ENCODE results near the gene SORCS2. TPM values are rescaled to one million over a fixed set of nuclear protein-coding genes. Genes with fewer than 3 reads are reported as not detected.

SORCS2 gene
- total RNA-seq, 1 donor from 2014 or later = not detected

DNA sequence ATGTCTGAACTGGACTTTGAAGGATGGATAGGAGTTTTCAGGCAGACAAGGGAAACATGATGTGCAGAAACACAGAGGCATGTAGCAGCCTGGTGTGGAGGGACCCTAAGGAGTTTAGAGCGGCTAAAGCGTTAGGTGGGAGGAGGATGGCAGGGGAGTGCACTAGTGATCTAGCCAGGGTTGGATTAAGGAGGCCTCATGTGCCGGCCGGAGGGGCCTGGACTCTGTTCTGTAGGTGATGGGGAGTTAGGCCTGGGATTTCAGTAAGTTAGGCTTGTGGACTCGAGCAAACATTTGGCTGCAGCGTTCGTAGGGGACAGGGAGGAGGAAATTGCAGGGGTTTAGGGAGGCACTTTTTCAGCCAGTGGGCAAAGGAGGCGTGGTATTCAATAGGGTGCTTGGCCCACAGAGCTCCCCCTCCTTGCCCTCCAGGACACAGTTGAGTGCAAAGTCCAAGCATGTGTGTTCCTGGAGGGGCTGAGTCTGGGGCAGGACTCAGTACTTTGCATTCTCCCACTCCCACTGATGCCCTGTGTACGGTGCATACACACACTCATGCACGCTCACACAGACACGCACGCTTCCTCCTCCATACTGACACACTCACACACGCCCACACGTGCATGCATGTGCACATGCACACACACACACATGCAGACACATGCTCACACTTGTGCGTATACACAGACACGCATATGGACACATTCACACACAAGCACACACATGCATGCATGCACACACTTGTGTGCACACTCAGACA is 223.8 kb downstream of the SORCS2 start:
- ATAC-seq (ENCODE audit: low read depth) (no peak), DNase-seq (no peak)
- Mint-ChIP-seq H3K27ac (no peak overlapping the region), H3K4me1 (no peaks in the 10 kb centered on the region), H3K27me3 (peaks cover 3% of the 10 kb centered on the region), H3K36me3 (ENCODE audit: low read depth) (no peaks in the 10 kb centered on the region), H3K9me3 (peaks cover 3% of the 10 kb centered on the region), H3K4me3 (no peak overlapping the region)
- intact Hi-C loops (cut with micrococcal nuclease) = no loop called here
- ChIA-PET CTCF (no interaction called here), POLR2A (no interaction called here)
- TF ChIP-seq CTCF (IDR thresholded peaks at IDR 0.05) = no peak

DNA sequence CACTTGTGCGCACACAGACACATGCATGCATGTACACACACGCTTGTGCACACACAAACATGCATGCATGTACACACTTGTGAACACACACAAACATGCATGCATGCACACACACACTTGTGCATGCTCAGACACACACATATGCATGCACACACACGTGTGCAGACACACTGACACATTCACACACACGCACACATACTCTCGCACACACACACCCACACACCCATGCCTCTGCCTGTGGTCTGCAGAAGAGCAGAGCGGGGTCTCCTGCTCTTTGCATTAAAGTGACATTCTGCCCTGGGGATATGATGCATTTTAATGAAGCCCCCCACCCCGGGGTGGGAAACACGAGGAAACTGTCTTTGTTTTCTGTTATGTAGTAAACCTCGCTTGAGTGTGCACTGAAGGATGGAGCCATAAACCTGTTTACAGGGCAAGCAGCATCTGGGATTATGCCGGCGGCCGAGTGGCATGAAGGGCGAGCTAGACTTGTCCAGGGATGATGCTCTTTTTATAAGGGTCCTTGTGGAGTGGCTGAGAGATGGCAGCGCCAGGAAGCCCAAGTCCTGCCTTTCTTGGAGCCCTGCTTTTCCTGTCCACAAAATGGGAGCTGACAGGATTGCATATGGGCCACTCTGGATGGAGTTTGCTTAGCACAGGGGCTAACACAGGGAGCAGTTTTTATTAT is 224.6 kb downstream of the SORCS2 start:
- no peaks in the 10 kb centered on the region for H3K36me3 Mint-ChIP-seq (ENCODE audit: low read depth)
- ChIA-PET CTCF (no interaction called here), POLR2A (no interaction called here)
- H3K4me1 Mint-ChIP-seq = no peaks in the 10 kb centered on the region
- no peak for TF ChIP-seq CTCF (IDR thresholded peaks at IDR 0.05)
- no peak for DNase-seq
- peaks cover 3% of the 10 kb centered on the region for H3K27me3 Mint-ChIP-seq
- H3K9me3 Mint-ChIP-seq = peaks cover 3% of the 10 kb centered on the region
- H3K4me3 Mint-ChIP-seq = no peak overlapping the region
- ATAC-seq (ENCODE audit: low read depth) = no peak
- H3K27ac Mint-ChIP-seq = no peak overlapping the region
- intact Hi-C loops (cut with micrococcal nuclease) = no loop called here

- POLR2A ChIA-PET = no interaction called here
- peaks cover 3% of the 10 kb centered on the region for H3K27me3 Mint-ChIP-seq
- CTCF ChIA-PET = no interaction called here
- H3K36me3 Mint-ChIP-seq (ENCODE audit: low read depth) = no peaks in the 10 kb centered on the region
- ATAC-seq (ENCODE audit: low read depth) (no peak), DNase-seq (no peak)
- H3K27ac Mint-ChIP-seq = no peak overlapping the region
- no peaks in the 10 kb centered on the region for H3K4me1 Mint-ChIP-seq
- no peak for TF ChIP-seq CTCF (IDR thresholded peaks at IDR 0.05)
- peaks cover 3% of the 10 kb centered on the region for H3K9me3 Mint-ChIP-seq
- no peak overlapping the region for H3K4me3 Mint-ChIP-seq
- intact Hi-C loops (cut with micrococcal nuclease) = no loop called here
These were observed 225.3 kb downstream of the SORCS2 start for GRCh38 chr4:7417639-7418038.

DNA sequence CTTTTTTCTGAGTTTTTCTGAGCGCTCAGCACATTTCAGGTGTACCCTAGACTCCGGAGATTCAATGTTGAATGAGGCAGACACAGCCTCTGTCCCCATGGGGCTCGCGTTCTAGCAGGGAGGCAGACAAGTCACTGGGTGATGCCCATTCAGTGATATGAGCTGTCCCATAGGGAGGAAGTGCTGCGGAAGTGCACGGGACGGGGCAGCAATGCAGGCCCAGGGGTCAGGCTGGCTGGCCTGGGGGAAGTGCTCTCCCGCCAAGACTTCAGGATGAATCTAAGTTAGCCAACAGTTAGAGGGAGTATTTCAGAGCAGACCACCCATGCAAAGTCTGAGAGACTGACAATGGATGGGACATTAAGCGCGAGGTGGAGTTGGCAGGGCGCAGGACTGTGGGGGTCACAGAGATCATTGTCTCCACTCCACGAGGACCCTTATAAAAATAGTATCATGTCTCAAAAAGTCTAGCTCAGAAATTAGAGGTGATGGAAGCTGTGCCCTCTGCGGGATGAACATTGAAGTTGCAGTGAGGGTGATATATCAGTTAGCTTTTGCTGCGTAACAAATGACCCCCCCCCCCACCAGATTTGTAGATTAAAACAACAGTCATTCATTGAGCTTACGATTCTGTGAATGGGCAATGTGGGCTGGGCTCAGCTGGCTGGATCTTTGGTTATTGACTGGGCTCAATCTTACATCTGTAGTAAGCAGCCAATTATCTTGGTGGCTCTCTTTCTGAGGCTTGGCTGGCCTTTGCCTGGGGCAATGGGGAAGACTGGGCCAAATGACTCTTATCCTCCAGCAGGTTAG is 226.0 kb downstream of the SORCS2 start:
- POLR2A ChIA-PET = no interaction called here
- CTCF ChIA-PET = no interaction called here
- intact Hi-C loops (cut with micrococcal nuclease) = no loop called here
- H3K27me3 Mint-ChIP-seq = peaks cover 3% of the 10 kb centered on the region
- TF ChIP-seq CTCF (IDR thresholded peaks at IDR 0.05) = no peak
- no peaks in the 10 kb centered on the region for H3K36me3 Mint-ChIP-seq (ENCODE audit: low read depth)
- no peak overlapping the region for H3K27ac Mint-ChIP-seq
- no peak overlapping the region for H3K4me3 Mint-ChIP-seq
- H3K4me1 Mint-ChIP-seq = no peaks in the 10 kb centered on the region
- DNase-seq (no peak), ATAC-seq (ENCODE audit: low read depth) (no peak)
- H3K9me3 Mint-ChIP-seq = peaks cover 3% of the 10 kb centered on the region

All from activated B cell treated with CpG ODN at 0.5 μM for 24 hours (primary cell).